ENCODE data around the gene HSPA12A.

DNA sequence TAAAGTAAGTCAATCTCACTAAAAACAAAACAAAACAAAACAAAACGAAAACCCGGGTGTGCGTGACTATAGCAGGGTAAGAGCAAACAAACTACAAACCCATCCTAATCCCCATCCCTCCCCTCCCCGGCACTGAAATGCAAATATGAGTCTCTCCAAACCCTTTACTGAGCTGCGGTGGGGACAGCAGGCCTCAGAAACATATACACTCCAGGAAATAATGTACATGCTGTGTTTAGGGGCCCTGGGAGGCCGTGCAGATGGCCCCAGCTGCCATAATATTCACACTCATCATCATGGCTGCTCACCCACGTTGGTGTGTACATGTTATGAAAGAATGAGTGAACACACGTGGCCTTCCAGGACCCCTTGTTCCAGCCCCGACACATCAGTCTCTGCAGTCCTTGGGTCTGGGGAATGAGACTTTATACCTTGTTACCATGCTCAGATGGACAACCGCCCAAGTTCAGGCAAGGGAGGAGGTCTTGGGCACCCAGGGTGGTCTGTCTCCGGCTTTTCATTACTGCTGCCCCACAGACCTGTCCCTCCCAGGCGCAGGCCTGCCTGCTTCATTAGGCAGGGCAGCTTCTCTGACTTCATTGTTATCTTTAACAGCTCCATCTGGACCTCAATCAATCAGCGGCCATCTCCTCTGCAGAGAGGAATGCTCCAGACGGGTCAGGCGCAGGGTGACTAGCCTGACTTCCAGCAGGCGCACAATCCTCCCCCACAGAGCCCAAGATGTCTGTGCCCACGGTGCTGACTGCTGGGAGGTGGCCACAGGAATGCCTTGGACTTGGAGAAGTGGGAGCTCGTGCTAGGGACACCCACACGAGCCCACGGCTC lies 20.6 kb downstream of the HSPA12A start:
- TF ChIP-seq, protein P1, sequence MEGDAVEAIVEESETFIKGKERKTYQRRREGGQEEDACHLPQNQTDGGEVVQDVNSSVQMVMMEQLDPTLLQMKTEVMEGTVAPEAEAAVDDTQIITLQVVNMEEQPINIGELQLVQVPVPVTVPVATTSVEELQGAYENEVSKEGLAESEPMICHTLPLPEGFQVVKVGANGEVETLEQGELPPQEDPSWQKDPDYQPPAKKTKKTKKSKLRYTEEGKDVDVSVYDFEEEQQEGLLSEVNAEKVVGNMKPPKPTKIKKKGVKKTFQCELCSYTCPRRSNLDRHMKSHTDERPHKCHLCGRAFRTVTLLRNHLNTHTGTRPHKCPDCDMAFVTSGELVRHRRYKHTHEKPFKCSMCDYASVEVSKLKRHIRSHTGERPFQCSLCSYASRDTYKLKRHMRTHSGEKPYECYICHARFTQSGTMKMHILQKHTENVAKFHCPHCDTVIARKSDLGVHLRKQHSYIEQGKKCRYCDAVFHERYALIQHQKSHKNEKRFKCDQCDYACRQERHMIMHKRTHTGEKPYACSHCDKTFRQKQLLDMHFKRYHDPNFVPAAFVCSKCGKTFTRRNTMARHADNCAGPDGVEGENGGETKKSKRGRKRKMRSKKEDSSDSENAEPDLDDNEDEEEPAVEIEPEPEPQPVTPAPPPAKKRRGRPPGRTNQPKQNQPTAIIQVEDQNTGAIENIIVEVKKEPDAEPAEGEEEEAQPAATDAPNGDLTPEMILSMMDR (IDR thresholded peaks at IDR 0.05; ENCODE audit: low read length): no peak
- no peak for TF ChIP-seq EZH2phosphoT487 (IDR thresholded peaks at IDR 0.05; ENCODE audit: low read length)
- no peak for TF ChIP-seq EZH2 (optimal IDR thresholded peaks at IDR 0.05; ENCODE audit: low read depth, low read length)

All from MM.1S (cell line).